Endothelial cell of umbilical vein (primary cell): Measurements from ENCODE around the gene METTL9. TPM values are rescaled to one million over a fixed set of nuclear protein-coding genes. Genes with fewer than 3 reads are reported as not detected.

Source experiments
- BruUV-seq: library from RNA; stranded (reverse); fragments of 400-500 nt; replicated peaks from 2 replicates; lab custom pipeline; 2021; lab: Mats Ljungman, UMichigan
- CTCF ChIA-PET: fragments of 300-600, 350-600 bp; sonication (Branson Sonifier 250); formaldehyde crosslinking; loops from one replicate; lab custom pipeline; 2021; ENCODE audit warnings: antibody characterized with exemption, inconsistent platforms; lab: Charles Lee
- POLR2A ChIA-PET: fragments of 300-600, 350-600 bp; sonication (Branson Sonifier 250); formaldehyde crosslinking; loops from one replicate; lab custom pipeline; 2021; ENCODE audit warnings: antibody characterized with exemption, inconsistent platforms; lab: Charles Lee
- DNase-seq: peaks from one replicate; pipeline ENCODE4 v3.0.0-alpha.2; 2011; ENCODE audit warnings: low read depth, low spot score
- FAIRE-seq: peaks from 2 replicates; lab custom pipeline; 2011; peaks lifted over from hg19 to GRCh38; lab: Jason Lieb, UNC
- H2AFZ ChIP-seq: 2 replicates; pipeline ENCODE4 v1.6.0; 2012; ENCODE audit warnings: low read depth, low read length, control low read depth, inconsistent platforms
- H3K27ac ChIP-seq: 2 replicates; pipeline ENCODE4 v1.5.1; 2011; ENCODE audit warnings: low read depth, mild to moderate bottlenecking, control low read depth, low read length, moderate library complexity; ENCODE audit not compliant: insufficient read depth
- H3K27me3 ChIP-seq, 2 experiments: 2 replicates each; pipeline versions ENCODE4 v1.6.0 to v1.6.1; 2011; ENCODE audit warnings: low read length in 2 of 2, mixed read lengths in 1 of 2; ENCODE audit not compliant: control insufficient read depth in 2 of 2, insufficient read depth in 2 of 2
- H3K36me3 ChIP-seq, 2 experiments: 2 replicates in 1 of 2; 3 replicates in 1 of 2; pipeline ENCODE4 v1.5.1; 2011; ENCODE audit warnings: low read length in 2 of 2, mild to moderate bottlenecking in 1 of 2, moderate library complexity in 1 of 2; ENCODE audit not compliant: control insufficient read depth in 2 of 2, insufficient read depth in 2 of 2; ENCODE audit errors: extremely low read depth in 1 of 2
- H3K4me1 ChIP-seq: 3 replicates; pipeline ENCODE4 v1.5.1; 2011; ENCODE audit warnings: mild to moderate bottlenecking, low read length; ENCODE audit not compliant: control insufficient read depth, insufficient read depth; ENCODE audit errors: extremely low read depth
- H3K4me2 ChIP-seq: 2 replicates; pipeline ENCODE4 v1.6.1; 2011; ENCODE audit warnings: low read length, control low read depth, mixed read lengths; ENCODE audit not compliant: insufficient read depth
- H3K4me3 ChIP-seq, 3 experiments: fragments of 200-600 bp in 1 of 3; sonication (generic), shearing (Covaris generic) in 1 of 3; replicated peaks in 1 of 3; 2 replicates each; pipeline ENCODE4 v1.5.1; 2011 to 2016; ENCODE audit warnings: control low read depth in 3 of 3, low read length in 3 of 3, mild to moderate bottlenecking in 2 of 3, inconsistent platforms in 1 of 3, low read depth in 1 of 3, moderate library complexity in 1 of 3; ENCODE audit not compliant: insufficient read depth in 1 of 3
- H3K79me2 ChIP-seq: 2 replicates; pipeline ENCODE4 v1.6.0; 2012; ENCODE audit warnings: low read length, inconsistent platforms; ENCODE audit not compliant: control insufficient read depth, insufficient read depth
- H3K9ac ChIP-seq: replicated peaks from 2 replicates; pipeline ENCODE3; 2011; ENCODE audit warnings: low read length, control low read depth; ENCODE audit not compliant: insufficient read depth; ENCODE audit errors: extremely low read depth
- H3K9me1 ChIP-seq: replicated peaks from 3 replicates; pipeline ENCODE4 v1.6.0; 2011; ENCODE audit warnings: mild to moderate bottlenecking, low read length; ENCODE audit not compliant: control insufficient read depth, insufficient read depth; ENCODE audit errors: extremely low read depth
- H3K9me3 ChIP-seq: replicated peaks from 2 replicates; pipeline ENCODE4 v1.5.1; 2012; ENCODE audit warnings: low read length, inconsistent platforms; ENCODE audit not compliant: control insufficient read depth, insufficient read depth
- H4K20me1 ChIP-seq: replicated peaks from 2 replicates; pipeline ENCODE3; 2011; ENCODE audit warnings: mild to moderate bottlenecking, low read length; ENCODE audit not compliant: control insufficient read depth, insufficient read depth; ENCODE audit errors: extremely low read depth
- CTCF ChIP-seq, 2 donors: IDR thresholded peaks; 1 replicate in 1 of 2; 2 replicates in 1 of 2; pipeline ENCODE4 v1.5.1; 2011; ENCODE audit warnings: low read length in 2 of 2, mild to moderate bottlenecking in 2 of 2, moderate library complexity in 2 of 2, control low read depth in 1 of 2, inconsistent platforms in 1 of 2, low read depth in 1 of 2; ENCODE audit not compliant: insufficient read depth in 1 of 2; ENCODE audit errors: extremely low read depth in 1 of 2
- EZH2 ChIP-seq: IDR thresholded peaks from 2 replicates; pipeline ENCODE4 v1.6.1; 2012; ENCODE audit warnings: borderline replicate concordance, low read depth, mild to moderate bottlenecking, moderate library complexity, low read length, inconsistent platforms; ENCODE audit not compliant: severe bottlenecking
- FOS ChIP-seq: IDR thresholded peaks from 2 replicates; pipeline ENCODE4 v1.6.1; 2011; ENCODE audit warnings: mild to moderate bottlenecking, low read length, moderate library complexity, borderline replicate concordance; ENCODE audit not compliant: insufficient read depth
- GATA2 ChIP-seq: IDR thresholded peaks from 2 replicates; pipeline ENCODE4 v1.7.0; 2011; ENCODE audit warnings: low read depth, mild to moderate bottlenecking, moderate library complexity, mixed read lengths, low read length; ENCODE audit not compliant: insufficient read length, insufficient read depth
- JUN ChIP-seq: IDR thresholded peaks from 2 replicates; pipeline ENCODE4 v1.6.1; 2011; ENCODE audit warnings: borderline replicate concordance, low read depth; ENCODE audit not compliant: insufficient read length, insufficient read depth
- MAX ChIP-seq: IDR thresholded peaks from 2 replicates; pipeline ENCODE4 v1.6.1; 2011; ENCODE audit not compliant: insufficient read depth, insufficient read length
- MYC ChIP-seq: IDR thresholded peaks from one replicate; pipeline ENCODE4 v1.6.1; 2011; ENCODE audit warnings: mild to moderate bottlenecking, low read depth, low read length
- POLR2A ChIP-seq: IDR thresholded peaks from 2 replicates; pipeline ENCODE4 v1.6.1; 2012; ENCODE audit warnings: low read depth, mild to moderate bottlenecking, control low read depth, low read length
- POLR2AphosphoS5 ChIP-seq: IDR thresholded peaks from 2 replicates; pipeline ENCODE4 v1.6.1; 2012; ENCODE audit warnings: low read depth, mild to moderate bottlenecking, control low read depth, low read length, moderate library complexity; ENCODE audit not compliant: insufficient read depth
- dilution Hi-C: fragments of 300-500 bp; cut with MboI; formaldehyde crosslinking; loops from one replicate; pipeline ENCODE4 v1.15.0; 2019; ENCODE audit warnings: low sequenced_read_pairs; ENCODE audit not compliant: extremely low pct_ligation_motif_present
- intact Hi-C: fragments of 100-400 bp; cut with micrococcal nuclease; formaldehyde crosslinking; loops from one replicate; pipeline ENCODE4 v1.10.0; 2022
- polyA plus RNA-seq, 4 experiments: library from polyadenylated mRNA; depleted of rRNA in 3 of 4; stranded (reverse) in 3 of 4; unstranded in 1 of 4; fragments of >200 nt; gene quantifications; 2 replicates each; pipeline versions ENCODE4 v1.2.1 to v1.2.3, GENCODE V29; 2011 to 2012; ENCODE audit warnings: missing spikeins in 1 of 4
- total RNA-seq: library from RNA; stranded (reverse); gene quantifications from 2 replicates; pipeline ENCODE4 v1.2.3, GENCODE V29; 2021

The METTL9 gene
- total and polyA plus RNA-seq, 2 donors (not counting 3 experiments of a cell fraction or from before 2014, with no cell fraction given), result 53.8 to 121 TPM

- no peak overlapping the region for H3K4me2 ChIP-seq
- intact Hi-C loops, result no loop called here
- H3K79me2 ChIP-seq, result no peaks in the 10 kb centered on the region
- ChIA-PET POLR2A (interaction anchor here (0.6 kb wide), 1 partner anchor 78 kb away, joined by 3 read pairs; no protein-coding TSS in a partner anchor), CTCF (interaction anchor here (1.1 to 2.8 kb wide), 4 partner anchors 27 to 119 kb away, joined by 3 to 11 read pairs (median 4); no protein-coding TSS in a partner anchor)
- no peaks in the 10 kb centered on the region for H4K20me1 ChIP-seq
- H2AFZ ChIP-seq, result no peak overlapping the region
- no peak overlapping the region for H3K27ac ChIP-seq
- BruUV-seq, result no TSS peak
- DNase-seq (no peak), FAIRE-seq (no peak)
- no peak overlapping the region for H3K9ac ChIP-seq
- dilution Hi-C loops, result no loop called here
- no peak overlapping the region for H3K4me3 ChIP-seq
- no peaks in the 10 kb centered on the region for H3K9me3 ChIP-seq
- peaks cover 0 to 4% of the 10 kb centered on the region in 2 experiments for H3K27me3 ChIP-seq
- H3K36me3 ChIP-seq, result no peaks in the 10 kb centered on the region
- no peaks in the 10 kb centered on the region for H3K9me1 ChIP-seq
- no peaks in the 10 kb centered on the region for H3K4me1 ChIP-seq
- TF ChIP-seq CTCF (IDR thresholded peaks at IDR 0.05; ENCODE audit: extremely low read depth in 1 of 2, insufficient read depth in 1 of 2, low read depth in 1 of 2, low read length in 2 of 2) (no peak), POLR2A (no peak), POLR2AphosphoS5 (no peak), MYC (no peak), MAX (no peak), FOS (no peak), GATA2 (no peak), EZH2 (no peak), JUN (no peak)
Observed at GRCh38 chr16:21589551-21589950, 9.8 kb upstream of the METTL9 start.
